Measurements from ENCODE around the gene ING1. TPM values are rescaled to one million over a fixed set of nuclear protein-coding genes. Genes with fewer than 3 reads are reported as not detected.
"Not testable (repeated sequence)": the region's sequence is repeated elsewhere in the genome, so short reads cannot be mapped to it uniquely, and the experiment has no call there.

The ING1 gene, protein sequence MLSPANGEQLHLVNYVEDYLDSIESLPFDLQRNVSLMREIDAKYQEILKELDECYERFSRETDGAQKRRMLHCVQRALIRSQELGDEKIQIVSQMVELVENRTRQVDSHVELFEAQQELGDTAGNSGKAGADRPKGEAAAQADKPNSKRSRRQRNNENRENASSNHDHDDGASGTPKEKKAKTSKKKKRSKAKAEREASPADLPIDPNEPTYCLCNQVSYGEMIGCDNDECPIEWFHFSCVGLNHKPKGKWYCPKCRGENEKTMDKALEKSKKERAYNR
- polyA plus RNA-seq (ENCODE audit: insufficient read length in 12 of 12): 10 to 100 TPM in 9 of 12 donors, 1 to 10 TPM in 2, not detected in 1; 9.2 to 21.9 (median 10.7) TPM
- long read RNA-seq, donor 1, full-length matches to known transcripts: 5 of 5 reads
- long read RNA-seq, donor 1, partial matches to known transcripts: 0 of 5 reads
- long read RNA-seq, donor 1, other reads (novel, unspliced or antisense): 0 of 5 reads
- long read RNA-seq, donor 2, full-length matches to known transcripts: 5 of 5 reads
- long read RNA-seq, donor 2, partial matches to known transcripts: 0 of 5 reads
- long read RNA-seq, donor 2, other reads (novel, unspliced or antisense): 0 of 5 reads
- long read RNA-seq, donor 3, full-length matches to known transcripts: 3 of 8 reads
- long read RNA-seq, donor 3, partial matches to known transcripts: 5 of 8 reads
- long read RNA-seq, donor 3, other reads (novel, unspliced or antisense): 0 of 8 reads
- long read RNA-seq, donor 4, full-length matches to known transcripts: 4 of 4 reads
- long read RNA-seq, donor 4, partial matches to known transcripts: 0 of 4 reads
- long read RNA-seq, donor 4, other reads (novel, unspliced or antisense): 0 of 4 reads
- long read RNA-seq, donor 5, full-length matches to known transcripts: 13 of 13 reads
- long read RNA-seq, donor 5, partial matches to known transcripts: 0 of 13 reads
- long read RNA-seq, donor 5, other reads (novel, unspliced or antisense): 0 of 13 reads
- long read RNA-seq, donor 6, full-length matches to known transcripts: 2 of 2 reads
- long read RNA-seq, donor 6, partial matches to known transcripts: 0 of 2 reads
- long read RNA-seq, donor 6, other reads (novel, unspliced or antisense): 0 of 2 reads
- long read RNA-seq, donor 7, full-length matches to known transcripts: 3 of 3 reads
- long read RNA-seq, donor 7, partial matches to known transcripts: 0 of 3 reads
- long read RNA-seq, donor 7, other reads (novel, unspliced or antisense): 0 of 3 reads
- long read RNA-seq, donor 8, full-length matches to known transcripts: 11 of 11 reads
- long read RNA-seq, donor 8, partial matches to known transcripts: 0 of 11 reads
- long read RNA-seq, donor 8, other reads (novel, unspliced or antisense): 0 of 11 reads
- long read RNA-seq, donor 9, full-length matches to known transcripts: 5 of 5 reads
- long read RNA-seq, donor 9, partial matches to known transcripts: 0 of 5 reads
- long read RNA-seq, donor 9, other reads (novel, unspliced or antisense): 0 of 5 reads
- long read RNA-seq, donor 10, full-length matches to known transcripts: 3 of 3 reads
- long read RNA-seq, donor 10, partial matches to known transcripts: 0 of 3 reads
- long read RNA-seq, donor 10, other reads (novel, unspliced or antisense): 0 of 3 reads
- long read RNA-seq, donor 11, full-length matches to known transcripts: 11 of 23 reads
- long read RNA-seq, donor 11, partial matches to known transcripts: 12 of 23 reads
- long read RNA-seq, donor 11, other reads (novel, unspliced or antisense): 0 of 23 reads

DNA sequence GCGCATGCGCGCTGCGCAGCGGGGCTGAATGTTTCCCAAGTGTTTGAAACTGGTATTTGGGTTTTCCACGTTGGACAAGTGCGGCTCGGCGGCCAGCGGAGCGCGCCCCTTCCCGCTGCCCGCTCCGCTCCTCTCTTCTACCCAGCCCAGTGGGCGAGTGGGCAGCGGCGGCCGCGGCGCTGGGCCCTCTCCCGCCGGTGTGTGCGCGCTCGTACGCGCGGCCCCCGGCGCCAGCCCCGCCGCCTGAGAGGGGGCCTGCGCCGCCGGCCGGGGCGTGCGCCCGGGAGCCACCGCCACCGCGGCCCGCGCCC lies at the start of gene ING1:
Gene ING1, plus strand, starts transcription at position 59 of the 311 bp plus-strand sequence. CDS start 450 bp downstream, outside the sequence.
- DNase-seq: no peak

GRCh38 chr13:110664041-110664440 lies 49.5 kb upstream of the ING1 start:
- DNase-seq: no peak

DNA sequence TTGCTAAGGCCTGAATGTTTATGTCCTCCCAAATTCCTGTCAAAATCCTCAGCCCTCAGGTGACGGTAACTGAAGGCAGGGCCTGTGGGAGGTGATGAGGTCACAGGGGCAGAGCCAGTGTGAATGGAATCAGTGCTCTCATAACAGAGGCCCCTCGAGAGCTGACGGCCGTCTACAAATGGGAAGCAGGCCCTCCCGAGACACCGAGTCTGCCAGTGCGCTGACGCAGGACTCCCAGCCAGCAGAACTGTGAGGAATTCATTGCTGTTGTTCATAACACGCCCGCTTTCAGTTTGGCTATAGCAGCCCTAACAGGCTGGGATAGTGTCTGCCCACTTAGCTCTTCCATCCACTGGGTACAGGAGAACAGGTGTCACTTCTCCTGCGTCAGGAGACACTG lies 48.8 kb upstream of the ING1 start:
- DNase-seq: no peak

DNA sequence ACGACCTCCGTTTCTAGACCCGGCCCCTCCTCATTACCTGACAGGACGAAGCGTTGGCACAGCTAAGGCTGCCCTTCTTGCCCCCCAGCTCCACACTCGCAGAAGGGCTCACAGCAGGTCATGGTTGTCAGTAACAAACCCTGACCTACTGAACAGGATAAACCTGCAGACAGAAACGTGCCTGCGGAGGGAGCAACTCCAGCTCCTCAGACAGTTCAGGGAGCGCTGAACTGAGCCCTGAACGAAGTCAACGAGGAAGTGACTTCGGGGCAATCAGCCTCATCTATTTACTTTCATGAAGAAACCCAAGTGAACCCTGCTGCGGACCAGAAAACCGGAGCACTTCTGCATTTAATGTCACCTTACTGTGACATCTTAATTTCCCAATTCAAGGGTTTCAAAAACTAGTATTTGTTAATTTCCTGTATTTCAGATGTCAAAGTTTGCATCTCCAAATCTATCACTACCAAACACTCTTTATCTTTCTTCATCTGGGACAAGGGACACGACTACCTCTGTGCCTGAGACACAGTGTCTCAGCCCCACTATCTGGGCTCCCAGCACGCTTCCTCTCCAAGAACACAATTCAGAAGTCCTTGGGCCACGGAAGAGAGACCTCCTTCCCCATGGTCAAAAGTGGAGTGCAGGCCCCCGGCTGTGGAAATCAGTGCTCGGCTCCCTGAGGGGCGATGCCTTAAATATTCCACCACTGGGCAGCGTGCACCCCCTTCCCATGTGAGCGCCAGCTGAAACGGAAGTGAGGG lies 47.8 kb upstream of the ING1 start:
- DNase-seq: no peak

GRCh38 chr13:110666255-110666533 lies 47.3 kb upstream of the ING1 start:
- DNase-seq: no peak

GRCh38 chr13:110669036-110669435 lies 44.5 kb upstream of the ING1 start:
- DNase-seq: no peak

- DNase-seq: not testable (repeated sequence)
Measured at GRCh38 chr13:110669814-110670213, 43.7 kb upstream of the ING1 start.

DNA sequence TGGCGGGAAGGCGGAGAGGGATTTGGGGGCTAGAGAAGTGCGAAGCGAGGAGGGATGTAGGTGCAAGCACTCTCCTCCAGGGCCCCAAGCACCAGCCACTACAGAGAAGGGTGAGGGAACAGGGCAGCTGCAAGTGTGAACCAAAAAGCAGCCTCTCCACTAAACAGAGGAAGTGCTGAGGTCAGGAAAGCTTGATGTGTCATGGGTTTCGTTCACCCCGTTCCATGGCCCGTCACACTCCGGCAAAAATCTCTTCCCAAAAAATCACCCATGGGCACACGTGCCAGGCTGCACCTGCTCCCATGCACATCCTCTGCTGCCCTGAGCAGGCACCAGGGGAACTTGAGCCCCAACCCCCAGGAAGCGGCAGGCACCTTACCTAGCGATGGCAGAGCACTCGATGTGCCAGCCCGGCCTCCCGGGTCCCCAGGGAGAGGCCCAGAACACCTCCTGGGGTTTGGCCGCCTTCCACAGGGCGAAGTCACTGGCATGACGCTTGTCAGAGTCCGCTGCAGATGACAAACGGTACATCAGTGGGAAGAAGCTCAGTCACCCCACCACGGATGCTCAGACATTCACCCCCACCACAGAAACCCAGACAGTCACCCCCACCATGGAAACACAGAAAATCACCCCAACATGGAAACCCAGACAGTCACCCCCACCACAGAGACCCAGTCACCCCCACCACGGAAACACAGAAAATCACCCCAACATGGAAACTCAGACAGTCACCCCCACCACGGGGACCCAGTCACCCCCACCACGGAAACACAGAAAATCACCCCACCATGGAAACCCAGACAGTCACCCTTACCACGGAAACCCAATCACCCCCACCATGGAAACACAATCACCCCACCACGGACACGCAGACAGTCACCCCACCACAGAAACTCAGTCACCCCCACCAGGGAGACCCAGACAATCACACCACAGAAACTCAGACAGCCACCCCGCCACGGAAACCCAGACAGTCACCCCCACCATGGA lies 36.6 kb upstream of the ING1 start:
- DNase-seq: no peak

- DNase-seq: no peak
Measured at GRCh38 chr13:110677731-110678545, 35.6 kb upstream of the ING1 start.

GRCh38 chr13:110680852-110681251 lies 32.6 kb upstream of the ING1 start:
- no peak for DNase-seq

- DNase-seq: no peak
Measured at GRCh38 chr13:110681868-110682550, 31.5 kb upstream of the ING1 start.

GRCh38 chr13:110682746-110683145 lies 30.8 kb upstream of the ING1 start:
- no peak for DNase-seq

GRCh38 chr13:110683203-110683883 lies 30.2 kb upstream of the ING1 start:
- DNase-seq: no peak

DNA sequence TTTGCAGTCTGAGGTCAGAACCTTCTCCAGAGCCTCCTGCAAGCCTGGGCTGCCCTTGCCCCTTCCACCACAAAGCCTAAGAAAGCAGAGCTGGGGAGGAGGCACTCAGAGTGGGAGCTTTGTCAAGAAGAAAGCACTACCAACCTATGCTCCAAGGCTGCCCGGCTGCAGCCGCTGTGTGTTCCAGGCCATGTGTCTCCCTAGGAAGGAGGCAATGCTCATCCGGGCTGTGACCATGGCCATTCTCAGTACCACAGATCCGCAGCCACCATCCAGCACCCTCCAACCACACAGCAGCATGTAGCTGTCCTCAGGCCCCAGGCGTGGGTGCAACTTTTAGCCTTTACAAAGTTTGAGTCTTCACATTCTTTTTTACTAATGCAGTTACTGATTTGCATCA lies 29.6 kb upstream of the ING1 start:
- no peak for DNase-seq

GRCh38 chr13:110684388-110685056 lies 29.0 kb upstream of the ING1 start:
- no peak for DNase-seq

DNA sequence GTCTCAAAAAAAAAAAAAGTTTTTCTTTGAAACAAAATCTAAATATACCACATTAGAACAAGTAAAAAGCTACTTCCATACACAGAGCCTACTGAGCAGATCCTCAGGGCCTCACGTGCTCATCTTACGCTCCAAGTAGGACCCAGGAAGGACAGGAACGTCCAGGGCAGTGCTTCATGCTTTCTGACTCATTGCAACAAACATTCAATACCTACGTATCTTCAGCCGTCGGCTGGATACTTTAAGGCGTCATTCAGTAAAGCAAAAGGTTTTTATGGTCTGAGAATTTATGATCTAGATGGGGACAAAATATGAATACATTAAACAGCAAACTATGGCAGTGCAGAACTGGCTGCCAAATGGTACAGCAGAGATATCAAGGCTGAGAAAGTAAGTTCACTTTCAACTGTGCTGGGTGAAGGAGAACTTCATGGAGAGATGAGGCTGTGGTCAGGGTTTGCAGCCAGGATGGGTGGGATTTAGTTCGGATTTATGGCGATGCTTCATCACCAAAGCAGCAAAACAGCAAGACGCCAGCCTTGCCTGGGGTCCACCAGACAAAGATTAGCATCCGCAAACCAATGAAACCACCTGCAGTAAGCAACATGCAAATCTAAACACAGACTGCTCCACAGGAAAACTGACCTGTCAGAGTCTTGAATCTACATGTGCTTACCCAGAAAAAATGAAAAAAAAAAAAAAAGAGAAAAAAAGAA lies 28.0 kb upstream of the ING1 start:
- no peak for DNase-seq
